Fibroblast of skin of left biceps (primary cell): ENCODE results near the gene PPP1R37.
"Not testable (repeated sequence)": the region's sequence is repeated elsewhere in the genome, so short reads cannot be mapped to it uniquely, and the experiment has no call there.

ENCODE experiments used
- DNase-seq, 2 experiments: peaks; one replicate each; pipeline ENCODE4 v3.0.0-alpha.2; 2013; ENCODE audit warnings: low read depth in 2 of 2

PPP1R37 gene

DNA sequence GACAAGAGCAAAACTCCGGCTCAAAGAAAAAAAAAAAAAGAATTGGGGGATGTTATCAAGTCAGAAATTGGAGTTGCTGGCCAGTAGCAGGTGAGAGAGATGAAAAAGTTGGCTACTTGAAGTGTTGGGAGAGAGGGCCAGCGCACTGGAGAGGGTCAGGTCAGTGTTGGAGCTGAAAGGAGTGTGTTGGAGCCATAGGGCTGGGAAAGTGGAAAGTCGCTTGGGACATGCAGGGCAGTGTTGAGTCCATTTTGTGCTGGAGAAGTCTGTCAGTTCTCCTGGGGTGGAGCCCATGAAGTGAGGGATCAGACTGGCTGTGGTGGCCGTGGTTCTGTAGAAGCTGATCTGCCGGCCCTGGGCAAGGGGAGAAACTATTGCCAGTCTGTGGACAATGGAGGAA, 1.7 kb downstream of the PPP1R37 start:
- no peak for DNase-seq

DNA sequence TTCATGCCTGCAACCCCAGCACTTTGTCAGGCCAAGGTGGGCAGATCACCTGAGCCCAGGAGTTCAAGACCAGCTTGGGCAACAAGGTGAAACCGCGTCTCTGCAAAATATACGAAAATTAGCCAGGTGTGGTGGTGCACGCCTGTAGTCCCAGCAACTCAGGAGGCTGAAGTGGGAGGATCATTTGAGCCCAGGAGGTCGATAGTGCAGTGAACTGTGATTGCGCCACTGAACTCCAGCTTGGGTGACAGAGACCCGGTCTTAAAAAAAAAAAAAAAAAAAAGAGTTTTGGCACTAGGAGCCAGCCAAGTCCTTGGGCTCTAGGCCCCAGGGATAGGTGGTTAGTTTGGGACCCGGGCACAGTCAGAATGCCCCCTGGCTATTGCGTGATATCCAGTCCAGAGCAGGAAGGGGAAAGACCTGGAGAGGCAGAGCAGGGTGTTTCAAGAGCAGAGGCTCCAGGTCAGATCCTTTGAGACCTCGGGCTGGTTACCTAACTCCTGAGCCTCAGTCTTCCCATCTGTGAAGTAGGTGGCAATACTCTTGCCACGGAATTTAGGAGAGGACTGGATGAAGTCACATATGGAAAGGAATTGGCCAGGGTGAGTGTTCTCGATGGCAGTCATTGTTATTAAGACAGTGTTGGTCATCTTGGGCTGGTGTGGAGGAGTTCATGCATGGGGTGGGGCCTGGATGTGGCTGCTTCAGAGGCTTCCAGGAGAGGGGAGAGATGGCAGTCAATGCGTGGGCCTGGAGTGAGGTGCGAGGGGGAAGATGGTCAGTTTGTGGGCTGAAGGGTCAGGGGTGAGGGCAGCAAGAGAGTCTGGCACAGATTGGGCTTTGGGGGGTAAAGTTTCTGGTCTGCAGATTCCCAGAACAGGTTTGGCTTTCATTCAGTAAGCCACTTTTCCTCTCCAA, 2.8 kb downstream of the PPP1R37 start:
- no peak for DNase-seq

DNA sequence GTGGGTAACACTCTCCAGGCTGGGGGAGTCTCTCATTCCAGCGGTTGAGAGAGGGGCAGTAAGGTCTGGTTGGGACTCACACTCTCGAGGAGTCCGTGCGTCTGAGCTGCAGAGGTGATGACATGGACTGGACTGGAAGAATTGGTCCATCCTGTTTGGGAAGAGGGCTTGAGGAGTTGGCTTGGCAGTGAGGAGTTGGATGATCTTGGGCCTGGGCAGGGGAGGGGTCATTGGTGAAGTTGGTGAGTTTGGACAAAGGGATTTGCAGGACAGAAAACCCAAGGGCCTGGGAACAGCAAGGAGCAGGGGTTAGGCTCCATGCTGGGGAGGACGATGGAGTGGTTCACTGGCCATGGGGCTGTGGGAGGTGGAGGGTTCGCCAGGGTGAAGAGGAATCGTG, 3.7 kb downstream of the PPP1R37 start:
- DNase-seq = no peak

DNA sequence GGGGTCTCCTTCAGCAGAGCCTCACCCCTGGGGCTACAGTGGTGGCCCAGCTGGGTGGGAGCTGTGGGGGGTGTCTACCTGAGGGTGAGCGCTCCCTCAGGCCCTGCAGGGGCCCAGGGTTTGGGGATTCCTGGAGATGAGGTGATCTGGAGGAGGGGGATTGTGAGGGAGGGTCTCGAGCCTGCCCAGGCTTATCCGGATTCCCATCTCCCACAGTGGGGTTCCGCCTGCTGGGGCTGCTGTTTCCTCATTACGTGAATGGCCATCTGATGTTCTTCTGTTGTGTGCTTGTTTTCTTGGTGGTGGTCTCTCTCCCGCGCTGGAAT, 4.4 kb downstream of the PPP1R37 start:
- DNase-seq = no peak

DNA sequence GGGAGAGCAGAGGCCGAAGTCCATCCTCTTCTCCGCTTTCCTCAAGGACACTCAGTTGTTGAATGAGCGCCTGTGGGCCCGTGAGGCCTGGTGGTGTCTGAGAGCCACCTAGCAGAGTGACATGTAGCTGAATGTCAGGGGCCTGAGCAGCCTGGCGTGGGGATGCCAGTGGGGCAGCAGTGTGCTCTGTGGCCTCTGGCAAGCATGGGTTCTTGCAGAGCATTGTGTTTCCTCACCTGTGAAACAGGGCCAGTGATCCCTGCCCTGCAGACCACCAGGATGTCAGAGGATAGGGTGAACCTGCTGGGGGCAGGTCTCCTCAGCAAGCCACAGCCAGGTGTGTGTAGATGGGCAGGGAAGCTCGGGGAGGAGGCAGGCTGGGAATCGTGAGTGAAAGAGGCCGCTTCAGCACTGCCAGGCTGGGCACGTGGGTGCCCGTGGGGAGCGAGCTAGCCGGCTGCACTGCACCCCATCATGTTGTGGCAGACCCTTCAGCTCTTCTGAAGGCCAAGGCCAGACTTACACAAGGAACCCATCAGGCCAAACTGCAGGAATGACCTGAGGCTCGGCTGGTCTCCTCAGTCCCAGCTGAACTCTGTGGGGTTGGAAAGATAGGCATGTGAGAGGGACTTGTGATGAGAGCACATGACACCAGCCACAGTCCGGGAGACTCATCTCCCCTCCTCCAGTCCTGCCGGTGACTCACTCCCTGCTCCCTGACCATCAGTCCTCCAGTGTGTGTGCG, 5.0 kb downstream of the PPP1R37 start:
- peak in 1 of 2 experiments; percentile 45 for DNase-seq

DNA sequence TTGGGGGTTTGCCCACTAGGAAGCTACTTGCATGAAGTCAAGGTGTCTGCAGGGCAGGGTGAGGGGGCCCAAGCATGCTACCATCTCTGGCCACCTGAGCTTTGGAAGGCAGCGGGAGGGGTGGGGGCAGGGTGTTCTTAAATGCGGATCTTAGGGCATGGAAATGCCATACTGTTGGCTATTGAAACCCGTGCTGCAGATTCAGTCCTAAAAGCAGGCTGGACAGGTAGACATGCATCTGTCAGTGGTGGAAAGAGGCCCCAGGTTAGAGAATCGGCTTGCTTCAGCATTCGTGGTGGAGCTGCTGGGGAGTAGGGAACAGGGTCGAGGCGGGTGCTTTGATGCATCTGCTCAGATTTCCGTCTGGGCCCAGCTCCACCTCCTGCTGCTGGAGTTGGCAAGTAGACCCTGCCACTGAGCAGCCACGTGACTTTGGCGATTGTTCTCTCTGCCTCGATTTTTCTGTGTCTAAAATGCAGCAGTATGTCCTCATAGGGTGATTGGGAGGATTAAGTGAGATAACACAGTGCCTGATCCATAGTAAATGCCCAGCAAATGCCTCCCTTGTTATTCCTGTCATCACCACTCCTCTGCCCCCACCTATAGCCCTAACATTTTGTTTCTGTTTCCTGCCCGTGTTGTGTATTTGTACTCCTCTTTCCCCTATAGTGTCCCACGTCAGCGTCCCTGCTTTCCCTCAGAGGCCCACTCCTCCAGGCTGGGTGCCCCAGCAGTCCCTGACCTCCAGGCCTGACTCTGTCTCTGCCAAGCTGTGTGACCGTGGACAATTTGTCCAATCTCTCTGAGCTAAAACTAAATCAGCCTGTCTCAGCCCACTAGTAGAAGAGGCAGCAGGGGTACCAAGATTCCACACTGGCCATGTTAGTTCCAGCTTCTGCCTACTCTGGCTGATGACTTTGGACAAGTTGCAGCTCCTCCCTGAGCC, 5.8 kb downstream of the PPP1R37 start:
- DNase-seq = no peak

DNA sequence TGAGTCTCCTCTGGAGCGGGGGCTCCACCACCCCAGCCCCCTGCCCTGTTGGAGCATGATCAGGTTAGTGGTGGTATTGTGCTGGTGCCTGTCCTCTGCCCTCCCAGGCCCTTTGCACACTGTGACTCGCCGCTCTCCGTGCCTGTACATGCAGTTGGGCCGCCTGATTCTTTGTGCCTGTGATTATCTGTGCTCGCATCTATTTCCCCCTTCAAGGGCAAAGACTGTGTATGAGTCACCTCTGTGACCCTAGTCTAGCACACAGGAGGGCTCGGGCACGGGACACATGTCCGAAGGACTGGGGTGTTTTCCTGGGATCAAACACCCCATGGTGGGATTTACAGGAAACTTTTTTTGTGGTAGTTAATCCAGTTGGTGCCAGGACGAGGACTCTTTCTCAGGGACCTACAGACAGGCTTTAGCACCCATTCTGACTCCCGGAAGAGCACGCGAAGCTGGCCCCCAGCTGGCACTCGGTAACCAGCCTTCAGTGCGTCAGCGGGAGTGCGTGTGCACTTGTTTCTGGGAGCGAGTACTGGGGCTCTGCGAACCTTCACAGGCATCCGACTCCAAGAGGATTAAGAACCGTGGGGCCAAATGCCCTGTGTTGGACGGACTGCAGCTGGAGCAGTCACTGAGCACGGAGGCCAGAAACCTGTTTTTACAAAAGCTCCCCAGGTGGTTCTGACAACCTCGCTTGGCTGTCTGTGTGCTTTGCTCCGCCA, 6.7 kb downstream of the PPP1R37 start:
- no peak for DNase-seq

DNA sequence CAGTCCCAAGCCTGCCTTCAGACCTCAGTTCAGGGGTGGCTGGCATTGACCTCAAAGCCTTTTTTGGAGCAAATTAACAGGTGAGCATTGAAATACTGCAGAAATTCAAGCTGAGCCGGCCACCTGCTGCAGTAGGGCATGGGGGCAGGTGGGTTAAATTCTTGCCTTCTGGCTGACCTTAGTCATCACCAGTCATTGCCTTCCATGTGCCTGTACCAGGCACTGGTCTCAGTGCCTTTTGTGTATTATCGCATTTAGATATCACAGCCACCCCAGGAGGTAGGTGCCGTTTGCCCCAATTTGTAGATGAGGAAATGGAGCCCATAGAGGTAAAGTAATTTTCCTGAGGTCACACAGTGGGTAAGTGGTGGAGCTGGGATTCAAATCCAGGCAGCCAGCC, 7.2 kb downstream of the PPP1R37 start:
- no peak for DNase-seq

DNA sequence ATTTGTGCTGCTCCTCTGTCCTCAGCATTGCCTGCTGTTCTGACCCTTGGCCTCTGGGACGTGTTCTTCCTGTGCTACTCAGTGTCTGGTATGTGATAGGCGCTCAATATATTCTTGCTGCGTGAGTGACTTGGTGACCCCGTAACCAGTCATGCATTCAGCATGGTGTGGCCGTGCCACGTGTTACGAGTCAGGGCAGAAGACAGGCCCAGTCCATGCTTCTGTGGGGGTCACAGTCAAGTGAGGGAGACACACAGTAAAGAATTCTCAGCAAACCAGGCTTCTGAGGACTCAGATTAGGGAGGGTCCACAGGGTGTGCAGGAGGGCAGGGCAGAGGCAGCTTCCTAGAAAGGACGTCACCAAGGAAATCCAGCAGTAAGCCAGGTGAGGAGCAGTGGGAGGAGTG, 7.9 kb downstream of the PPP1R37 start:
- DNase-seq = no peak

DNA sequence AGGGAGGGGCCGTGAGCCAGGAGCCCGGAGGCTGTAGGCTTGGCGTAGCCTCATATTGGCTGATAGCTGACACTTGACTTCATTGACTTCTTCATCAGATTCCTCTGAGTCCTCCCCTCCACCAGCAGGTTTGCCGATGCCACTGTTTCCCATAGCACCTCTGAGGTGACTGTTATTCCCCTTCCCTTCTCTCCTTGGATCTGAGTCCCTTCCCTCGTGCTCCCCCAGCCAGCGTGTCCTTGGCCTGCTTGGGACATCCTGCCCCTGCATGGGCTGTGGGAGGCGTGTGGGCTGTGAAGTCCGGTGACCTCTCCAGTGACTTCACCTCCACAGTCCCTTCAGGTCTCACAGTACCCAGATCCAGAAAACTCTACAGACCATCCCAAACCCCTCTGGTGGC, 8.8 kb downstream of the PPP1R37 start:
- DNase-seq = no peak

DNA sequence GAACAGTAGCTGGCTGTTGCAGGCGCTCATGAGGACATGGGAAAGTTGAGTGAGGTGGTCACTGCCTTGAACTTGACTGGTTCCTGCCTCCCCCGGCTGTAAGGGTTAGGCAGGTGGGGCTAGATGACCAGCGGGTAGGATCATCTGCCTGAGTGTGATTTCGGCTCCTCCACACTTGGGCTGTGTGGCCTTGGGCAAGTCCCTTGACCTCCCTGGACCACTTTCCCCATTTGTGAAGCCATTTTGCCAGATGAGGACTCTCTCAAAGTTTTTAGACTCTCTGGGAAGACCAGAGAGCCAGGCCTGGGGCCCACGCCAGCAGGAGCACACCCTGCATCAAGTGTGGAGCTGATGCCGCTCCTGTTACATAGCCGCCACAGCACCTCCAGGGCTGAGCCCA, 9.5 kb downstream of the PPP1R37 start:
- no peak for DNase-seq

DNA sequence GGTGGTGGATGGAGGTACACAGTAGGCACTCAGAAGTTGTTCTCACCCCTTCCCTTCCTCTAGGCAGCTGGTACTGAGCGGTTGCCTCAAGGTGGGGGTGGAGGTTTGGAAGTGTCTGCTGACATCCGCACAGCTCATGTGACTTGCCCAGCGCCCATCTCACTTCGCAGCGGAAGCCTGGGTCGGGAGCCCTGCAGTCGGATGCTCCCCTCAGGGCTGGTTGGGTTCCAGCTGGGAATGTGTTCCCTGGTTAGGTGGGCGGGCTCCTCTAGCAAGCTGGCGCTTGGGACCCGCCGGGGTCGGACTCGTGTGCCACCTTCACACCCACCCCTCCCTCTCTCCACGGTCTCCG, 10.2 kb downstream of the PPP1R37 start:
- DNase-seq = no peak

DNA sequence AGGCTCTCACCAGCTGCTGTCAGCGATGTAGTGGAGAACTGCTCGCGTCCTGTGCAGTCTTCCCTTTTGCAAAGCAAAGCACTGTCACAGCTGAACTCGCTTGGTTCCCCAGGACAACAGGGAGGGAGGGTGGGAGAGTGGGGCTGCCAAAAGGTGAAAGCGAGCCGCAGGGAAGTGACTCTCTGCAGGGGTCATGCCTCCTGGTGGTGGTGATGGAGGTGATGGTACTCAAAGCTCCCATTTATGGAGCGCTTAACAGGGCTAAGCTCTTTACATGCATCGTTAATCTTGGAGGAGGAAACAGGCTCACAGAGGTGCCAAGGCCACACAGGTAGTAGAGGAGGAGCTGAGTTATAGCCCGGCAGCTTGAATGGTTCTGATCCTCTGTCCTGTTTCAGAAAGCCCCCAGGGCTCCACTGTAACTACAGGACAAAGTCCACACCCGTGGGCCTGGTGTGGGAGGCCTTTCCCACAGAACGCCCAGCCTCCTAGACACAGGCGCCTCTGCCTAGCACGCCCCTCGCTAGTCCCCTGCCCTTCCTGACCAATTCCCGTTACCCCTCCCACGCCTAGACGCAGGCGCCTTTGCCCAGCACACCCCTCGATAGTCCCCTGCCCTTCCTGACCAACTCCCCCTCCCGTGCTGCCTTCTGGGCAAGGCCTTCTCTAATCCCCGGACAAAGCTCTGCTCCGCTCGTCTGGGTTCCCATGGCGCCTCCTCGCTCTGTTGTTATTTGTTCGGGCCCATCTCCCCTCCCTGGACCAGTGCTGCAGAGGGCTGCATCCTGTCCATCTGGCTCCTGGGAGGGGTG, 10.7 kb downstream of the PPP1R37 start:
- no peak for DNase-seq

DNA sequence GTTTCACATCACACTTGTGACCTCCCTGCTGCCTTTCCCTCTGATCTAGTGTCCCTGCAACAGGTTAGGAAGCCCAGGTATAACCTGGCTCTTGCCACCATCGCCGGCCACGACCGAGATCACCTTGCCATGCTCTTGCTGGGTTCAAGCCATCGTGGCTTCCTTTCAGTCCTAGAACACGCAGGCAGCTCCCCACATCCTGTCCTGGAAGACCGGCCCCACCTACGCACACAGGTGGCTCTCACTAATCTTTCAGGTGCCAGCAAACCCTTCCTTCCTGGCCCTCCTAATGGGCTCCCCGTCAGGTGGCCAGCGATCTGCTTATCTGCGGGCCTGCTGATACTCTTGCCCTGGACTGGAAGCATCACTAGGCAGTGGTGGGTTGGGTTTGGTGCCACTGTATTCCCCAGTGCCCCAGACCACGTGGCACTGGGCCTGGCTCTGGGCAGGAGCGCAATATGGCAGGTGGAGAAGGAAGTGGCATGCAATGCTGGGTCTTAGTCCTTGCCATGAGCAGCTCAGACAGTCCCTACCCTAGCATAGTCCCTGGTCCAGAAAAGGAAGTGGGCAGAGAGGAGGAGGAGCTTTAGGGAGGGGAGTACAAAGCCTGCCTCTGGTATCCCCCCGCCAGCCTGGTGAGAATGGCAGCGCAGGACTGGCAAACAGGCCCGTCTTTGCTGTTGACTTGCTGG, 11.8 kb downstream of the PPP1R37 start:
- no peak for DNase-seq

DNA sequence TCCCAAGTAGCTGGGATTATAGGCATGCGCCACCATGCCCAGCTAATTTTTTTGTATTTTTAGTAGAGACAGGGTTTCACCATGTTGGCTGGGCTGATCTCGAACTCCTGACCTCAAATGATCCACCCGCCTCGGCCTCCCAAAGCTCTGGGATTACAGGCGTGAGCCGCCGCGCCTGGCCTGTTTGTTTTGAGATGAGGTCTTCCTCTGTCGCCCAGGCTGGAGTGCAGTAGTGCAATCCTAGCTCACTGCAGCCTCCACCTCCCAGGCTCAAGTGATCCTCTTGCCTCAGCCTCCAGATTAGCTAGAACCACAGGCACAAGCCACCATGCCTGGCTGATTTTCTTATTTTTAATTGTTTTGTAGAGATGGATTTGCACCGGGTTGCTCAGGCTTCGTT, 13.4 kb downstream of the PPP1R37 start:
- DNase-seq = not testable (repeated sequence)

DNA sequence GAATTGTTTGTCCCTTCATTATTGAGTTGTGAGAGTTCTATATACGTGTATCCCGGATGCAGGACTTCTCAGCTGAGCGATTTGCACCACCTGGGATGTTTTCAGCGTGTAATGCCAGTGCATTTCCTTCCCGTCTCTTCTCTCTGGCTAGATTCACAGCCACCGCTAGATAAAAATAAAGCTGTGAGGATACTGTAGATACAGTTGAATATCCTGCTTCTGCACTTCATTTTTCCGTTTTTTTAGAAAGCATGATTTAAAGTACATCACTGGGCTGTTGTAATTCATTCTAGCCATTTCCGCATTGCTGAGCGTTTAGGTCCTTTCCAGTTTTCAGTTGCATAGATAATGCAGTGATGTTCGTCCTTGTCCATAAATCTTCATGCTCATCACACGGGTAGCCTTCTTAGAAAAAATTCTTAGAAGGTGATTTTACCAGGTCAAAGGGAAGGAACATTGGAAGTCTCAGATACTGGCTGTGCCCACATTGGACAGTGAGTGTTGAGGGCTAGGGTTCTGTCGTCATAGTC, 14.7 kb downstream of the PPP1R37 start:
- no peak for DNase-seq

DNA sequence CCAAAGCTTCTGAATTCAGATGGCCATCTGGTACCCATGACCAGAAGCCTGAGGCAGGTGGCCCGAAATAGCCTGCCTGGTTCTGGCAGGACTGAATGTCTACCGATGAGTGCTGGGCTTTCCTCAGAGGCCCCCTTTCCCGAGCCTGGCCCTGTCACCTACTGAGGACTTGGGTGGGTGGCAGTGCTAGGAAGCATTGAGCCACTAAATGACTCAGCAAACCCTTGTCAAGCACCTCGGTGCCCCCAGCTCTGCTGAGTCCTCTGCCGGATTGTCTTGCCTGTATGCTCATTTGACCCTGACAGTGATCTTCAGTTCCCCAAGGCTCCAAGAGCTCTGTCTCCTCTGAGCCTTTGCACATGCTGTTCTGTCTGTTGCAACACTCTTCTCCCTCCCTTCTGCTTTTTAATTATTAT, 17.9 kb downstream of the PPP1R37 start:
- DNase-seq = no peak

DNA sequence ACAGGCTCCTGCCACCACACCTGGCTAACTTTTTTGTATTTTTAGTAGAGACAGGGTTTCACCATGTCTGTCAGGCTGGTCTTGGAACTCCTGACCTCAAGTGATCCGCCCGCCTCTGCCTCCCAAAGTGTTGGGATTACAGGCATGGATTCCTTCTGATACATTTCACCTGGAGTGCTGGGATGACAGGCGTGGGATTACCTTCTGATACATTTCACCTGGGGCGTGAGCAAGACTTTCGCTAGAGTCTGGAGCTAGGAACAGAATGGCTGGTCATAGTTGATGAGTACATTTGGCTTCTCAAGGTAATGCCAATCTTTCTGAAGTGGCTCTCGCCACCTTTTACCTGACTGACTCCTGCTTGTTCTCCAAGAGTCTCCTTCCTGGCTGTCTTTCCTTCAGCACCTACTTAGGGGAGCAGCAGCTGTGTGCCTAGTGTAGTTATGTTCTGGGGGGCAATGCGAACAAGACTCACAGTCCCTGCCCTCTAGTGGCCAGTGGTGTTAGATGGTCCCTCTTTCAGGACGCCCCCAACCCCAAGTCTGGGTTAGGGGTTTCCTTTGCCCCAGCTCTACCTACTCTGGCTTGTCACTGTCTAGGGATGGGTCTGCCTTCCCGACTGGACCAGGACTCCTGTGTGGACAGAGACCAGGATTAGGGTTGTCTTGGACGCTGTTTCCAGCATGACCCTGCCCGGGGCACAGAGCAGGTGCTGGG, 19.3 kb downstream of the PPP1R37 start:
- DNase-seq = no peak

DNA sequence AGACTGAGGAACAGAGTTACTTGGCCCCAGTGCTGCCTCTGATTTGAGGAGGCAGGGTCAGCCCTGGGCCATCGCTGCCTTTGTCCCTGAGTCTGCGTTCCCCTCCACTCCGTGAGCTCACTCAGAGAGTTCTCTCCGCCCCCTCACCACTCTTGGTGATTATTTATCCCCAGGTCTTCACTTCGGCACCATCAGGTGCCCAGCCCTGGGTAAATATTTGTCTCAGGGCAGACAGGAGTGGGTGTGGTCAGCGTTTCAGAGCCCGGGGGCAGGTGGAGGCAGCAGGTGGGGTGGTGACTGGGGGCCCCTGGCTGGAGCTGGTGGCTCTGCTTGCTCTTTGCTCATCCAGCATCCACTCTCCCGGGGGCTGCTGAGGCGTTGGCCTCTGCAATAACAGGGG, 20.6 kb downstream of the PPP1R37 start:
- no peak for DNase-seq
